NCI-H2171 treated with DMSO at 0.1 percent for 48 hours (cell line): ENCODE results near the gene EPM2AIP1.
"Not testable (repeated sequence)": the region's sequence is repeated elsewhere in the genome, so short reads cannot be mapped to it uniquely, and the experiment has no call there.

Experiments used
- DNase-seq: peaks from one replicate; lab custom pipeline; 2025; lab: John Stamatoyannopoulos, UW

The EPM2AIP1 gene

DNA sequence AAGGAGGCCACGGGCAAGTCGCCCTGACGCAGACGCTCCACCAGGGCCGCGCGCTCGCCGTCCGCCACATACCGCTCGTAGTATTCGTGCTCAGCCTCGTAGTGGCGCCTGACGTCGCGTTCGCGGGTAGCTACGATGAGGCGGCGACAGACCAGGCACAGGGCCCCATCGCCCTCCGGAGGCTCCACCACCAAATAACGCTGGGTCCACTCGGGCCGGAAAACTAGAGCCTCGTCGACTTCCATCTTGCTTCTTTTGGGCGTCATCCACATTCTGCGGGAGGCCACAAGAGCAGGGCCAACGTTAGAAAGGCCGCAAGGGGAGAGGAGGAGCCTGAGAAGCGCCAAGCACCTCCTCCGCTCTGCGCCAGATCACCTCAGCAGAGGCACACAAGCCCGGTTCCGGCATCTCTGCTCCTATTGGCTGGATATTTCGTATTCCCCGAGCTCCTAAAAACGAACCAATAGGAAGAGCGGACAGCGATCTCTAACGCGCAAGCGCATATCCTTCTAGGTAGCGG lies at the start of gene EPM2AIP1:
Gene EPM2AIP1 (minus strand): TSS at position 326 of the 520 bp plus-strand sequence. CDS start 54 bp downstream, at position 272.
- no peak for DNase-seq

DNA sequence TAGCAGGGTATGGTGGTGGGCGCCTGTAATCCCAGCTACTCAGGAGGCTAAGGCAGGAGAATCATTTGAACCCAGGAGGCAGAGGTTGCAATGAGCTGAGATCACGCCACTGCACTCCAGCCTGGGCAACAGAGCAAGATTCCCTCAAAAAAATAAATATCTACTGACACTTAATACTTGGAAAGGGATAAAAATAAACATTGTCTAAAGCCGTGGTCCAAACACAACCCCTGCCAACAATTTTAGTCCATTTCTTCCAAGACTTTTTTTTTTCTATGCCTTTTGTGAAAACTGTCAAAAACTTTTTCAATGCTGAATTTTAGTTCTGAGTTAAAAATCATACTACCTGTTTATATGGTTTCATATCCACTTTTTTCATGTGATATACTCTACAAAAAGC lies 49.8 kb upstream of the EPM2AIP1 start:
- DNase-seq = not testable (repeated sequence)

- DNase-seq = no peak
Measured at GRCh38 chr3:37041546-37042195, 48.7 kb upstream of the EPM2AIP1 start.

- DNase-seq = no peak
Measured at GRCh38 chr3:37040231-37040630, 47.3 kb upstream of the EPM2AIP1 start.

DNA sequence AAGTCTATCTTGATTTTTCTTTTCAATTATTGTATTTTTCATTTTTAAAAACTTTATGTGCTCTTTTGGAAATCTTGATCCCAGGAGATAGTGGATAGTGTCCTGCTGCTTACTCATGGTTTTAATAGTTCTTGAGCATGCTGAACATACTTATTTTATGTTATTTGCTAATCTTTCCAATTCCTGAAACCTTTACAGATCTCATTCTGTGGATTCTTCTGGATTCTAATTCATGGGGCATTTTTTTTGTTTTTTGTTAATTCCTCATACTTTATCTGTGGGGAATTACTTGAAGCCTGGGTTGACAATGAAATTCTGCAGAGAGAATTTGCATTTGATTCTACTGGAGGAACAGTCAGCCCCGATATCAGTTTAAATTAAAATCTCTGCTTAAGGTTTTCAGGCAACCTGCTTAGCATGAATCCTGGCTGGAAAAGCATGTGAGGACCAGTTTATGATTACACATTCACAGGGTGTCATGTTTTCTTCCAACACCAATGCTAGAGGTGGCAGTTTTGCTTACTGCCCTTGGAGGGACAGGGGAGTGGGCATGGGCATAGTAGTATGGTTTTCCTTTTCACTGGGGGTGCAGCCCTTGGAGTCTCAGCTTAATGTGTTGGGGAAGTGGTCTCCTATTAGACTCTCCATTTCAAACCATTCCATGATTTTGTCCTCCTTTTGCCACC lies 46.4 kb upstream of the EPM2AIP1 start:
- DNase-seq = no peak

- no peak for DNase-seq
Measured at GRCh38 chr3:37037352-37037751, 44.4 kb upstream of the EPM2AIP1 start.

- no peak for DNase-seq
Measured at GRCh38 chr3:37032961-37033360, 40.0 kb upstream of the EPM2AIP1 start.

DNA sequence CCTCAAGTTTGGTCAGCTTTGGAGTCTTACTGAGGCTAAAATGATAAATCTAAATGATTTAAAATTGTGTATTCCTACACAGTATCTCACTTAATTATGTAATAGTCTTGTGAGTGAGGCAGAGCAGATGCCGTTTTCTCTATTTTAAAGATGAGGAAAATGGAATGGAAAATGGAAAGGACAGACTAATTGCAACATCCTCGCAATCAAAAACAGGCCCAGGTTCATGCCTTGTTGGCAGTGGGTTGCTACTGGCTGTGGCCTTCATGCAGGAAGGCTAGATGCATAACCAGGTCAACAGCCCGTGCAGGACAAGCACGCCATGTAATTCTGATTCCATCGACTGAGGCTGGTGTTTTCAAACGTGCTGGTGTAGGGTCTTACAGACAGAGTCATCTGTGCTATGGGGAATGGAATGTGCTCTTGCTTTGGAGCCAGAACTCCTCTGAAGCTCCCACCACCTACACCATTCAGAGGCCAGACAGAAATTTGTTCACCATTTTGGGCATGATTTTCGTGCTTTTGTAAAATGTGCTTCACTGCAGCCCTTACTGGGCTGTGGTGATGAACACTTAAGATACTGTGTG lies 38.3 kb upstream of the EPM2AIP1 start:
- no peak for DNase-seq

DNA sequence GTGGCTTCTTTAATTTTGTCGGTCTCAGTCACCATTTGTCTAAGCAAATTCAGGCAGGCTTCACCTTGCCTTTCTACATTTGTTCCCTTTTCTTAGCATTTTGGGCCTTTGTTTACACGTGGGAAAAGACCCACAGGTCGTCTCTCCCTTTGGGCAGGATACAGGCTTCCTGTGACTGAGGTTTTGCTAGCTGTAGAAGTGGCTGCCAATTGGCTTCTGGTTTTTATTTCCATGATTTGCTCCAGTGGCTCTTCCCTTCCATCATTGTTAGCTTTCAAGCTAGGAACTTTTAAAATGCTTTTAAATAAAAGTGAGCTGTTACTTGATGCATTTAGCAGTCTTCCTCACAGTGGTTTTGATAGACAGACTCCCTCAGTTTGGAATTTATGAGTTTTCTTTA lies 37.7 kb upstream of the EPM2AIP1 start:
- no peak for DNase-seq

- no peak for DNase-seq
Measured at GRCh38 chr3:37029516-37030163, 36.7 kb upstream of the EPM2AIP1 start.

- no peak for DNase-seq
Measured at GRCh38 chr3:37029111-37029510, 36.2 kb upstream of the EPM2AIP1 start.

DNA sequence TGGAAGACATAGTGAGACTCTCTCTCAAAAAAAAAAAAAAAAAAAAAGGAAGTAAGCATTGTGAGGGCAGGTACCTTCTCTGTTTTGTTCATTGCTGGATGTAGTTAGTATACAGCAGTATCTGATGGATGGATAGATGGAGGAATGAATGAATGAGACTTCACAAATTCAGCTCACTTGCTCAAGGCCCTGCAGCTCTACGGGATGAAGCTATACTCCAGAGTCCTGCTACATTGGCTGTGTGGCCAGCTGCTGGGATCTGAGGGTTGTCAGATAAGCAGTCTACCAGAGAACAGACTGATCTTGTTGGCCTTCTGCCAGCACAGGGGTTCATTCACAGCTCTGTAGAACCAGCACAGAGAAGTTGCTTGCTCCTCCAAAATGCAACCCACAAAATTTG lies 35.4 kb upstream of the EPM2AIP1 start:
- DNase-seq = peak; percentile 9

DNA sequence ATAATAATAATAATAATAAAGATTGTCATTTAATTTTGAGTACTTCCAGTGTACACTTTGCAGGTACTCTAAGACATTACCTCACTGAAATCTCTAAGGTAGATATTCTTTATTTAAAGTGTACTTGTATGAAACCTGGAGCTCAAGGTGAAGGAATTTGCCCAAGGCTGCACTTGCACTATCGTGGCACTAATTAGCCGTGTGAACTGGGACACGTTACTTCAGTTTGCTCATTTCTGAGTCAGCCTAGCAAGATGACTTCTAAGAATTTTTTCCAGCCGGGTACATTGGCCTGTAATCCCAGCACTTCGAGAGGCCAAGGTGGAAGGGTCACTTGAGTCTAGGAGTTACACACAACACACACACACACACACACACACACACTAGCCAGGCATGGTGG lies 33.9 kb upstream of the EPM2AIP1 start:
- no peak for DNase-seq

DNA sequence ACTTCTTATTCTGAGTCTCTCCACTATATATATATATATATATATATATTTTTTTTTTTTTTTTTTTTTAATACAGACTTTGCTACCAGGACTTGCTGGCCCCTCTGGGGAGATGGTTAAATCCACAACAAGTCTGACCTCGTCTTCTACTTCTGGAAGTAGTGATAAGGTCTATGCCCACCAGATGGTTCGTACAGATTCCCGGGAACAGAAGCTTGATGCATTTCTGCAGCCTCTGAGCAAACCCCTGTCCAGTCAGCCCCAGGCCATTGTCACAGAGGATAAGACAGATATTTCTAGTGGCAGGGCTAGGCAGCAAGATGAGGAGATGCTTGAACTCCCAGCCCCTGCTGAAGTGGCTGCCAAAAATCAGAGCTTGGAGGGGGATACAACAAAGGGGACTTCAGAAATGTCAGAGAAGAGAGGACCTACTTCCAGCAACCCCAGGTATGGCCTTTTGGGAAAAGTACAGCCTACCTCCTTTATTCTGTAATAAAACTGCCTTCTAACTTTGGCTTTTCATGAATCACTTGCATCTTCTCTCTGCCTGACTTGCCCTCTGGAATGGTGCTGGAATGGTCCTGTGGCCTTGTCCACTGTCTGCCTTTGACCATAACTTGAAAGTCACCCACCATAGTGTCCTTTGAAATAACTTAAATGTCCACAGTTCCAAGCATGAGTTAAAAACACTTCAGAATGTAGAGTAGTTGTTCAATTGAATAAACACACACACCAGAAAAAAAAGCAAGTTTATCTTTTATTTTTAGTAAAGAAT lies 32.8 kb upstream of the EPM2AIP1 start:
- no peak for DNase-seq

DNA sequence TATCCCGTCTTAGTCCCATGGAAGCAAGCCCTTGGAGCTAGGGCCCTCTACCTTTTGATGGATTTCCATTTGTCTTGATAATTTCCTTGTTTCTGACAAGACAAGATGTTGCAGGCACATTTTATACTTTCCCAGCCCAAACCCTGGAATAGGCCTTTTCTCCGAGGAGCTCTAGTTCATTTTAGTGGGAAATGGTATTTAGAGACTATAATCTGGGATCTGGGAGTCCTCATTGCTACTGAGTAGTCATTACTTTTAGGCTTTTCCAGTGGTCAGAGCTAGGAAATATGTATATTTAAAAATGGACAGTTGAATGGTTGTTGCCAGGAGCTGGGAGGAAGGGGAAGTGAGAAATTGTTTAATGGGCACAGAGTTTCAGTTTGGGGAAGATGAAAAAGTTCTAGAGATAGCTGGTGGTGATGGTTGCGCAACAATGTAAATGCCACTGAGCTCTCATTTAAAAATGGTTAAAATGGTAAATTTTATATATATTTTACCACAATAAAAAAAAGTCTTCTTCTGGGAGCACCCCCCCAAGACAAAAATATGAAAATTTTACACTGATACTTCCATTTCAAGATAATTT lies 32.0 kb upstream of the EPM2AIP1 start:
- DNase-seq = no peak

DNA sequence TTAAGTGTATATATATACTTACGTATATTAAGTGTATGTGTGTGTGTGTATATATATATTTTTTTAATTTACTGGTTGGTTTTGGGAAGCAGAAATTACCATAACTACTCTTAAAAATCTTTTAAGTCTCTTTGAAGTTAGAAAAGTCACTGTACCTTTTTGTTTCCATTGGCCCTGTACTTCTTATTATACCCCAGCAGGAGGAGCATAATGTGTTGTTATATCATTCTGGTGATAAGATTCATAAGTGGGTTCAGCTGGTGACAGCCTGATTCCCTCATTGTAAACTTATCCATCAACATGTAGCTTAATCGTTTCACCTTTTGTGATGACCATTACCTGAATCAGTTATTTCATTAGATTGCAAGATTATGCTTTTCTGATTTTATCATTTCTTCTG lies 31.2 kb upstream of the EPM2AIP1 start:
- no peak for DNase-seq

- no peak for DNase-seq
Measured at GRCh38 chr3:37017683-37018082, 24.8 kb upstream of the EPM2AIP1 start.

DNA sequence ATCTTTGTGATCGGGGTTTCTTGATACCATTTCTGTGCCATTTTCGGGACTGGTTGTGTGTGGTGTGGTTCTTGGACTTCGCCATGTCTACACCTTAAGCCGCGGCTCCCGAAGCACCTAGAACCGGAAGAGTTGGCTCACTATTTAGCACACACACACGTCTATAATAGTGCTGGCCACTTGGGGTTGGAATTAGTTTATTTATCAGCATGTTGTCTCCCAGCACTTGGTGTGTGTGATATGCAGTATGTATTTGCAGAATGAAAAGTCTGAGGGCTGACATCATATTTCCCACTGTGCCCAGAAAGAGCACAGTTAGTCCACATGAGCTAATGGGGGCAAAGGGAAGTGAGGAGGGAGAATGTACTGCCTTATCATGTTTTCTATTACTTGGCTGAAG lies 24.0 kb upstream of the EPM2AIP1 start:
- no peak for DNase-seq

GRCh38 chr3:37015642-37016041 lies 22.7 kb upstream of the EPM2AIP1 start:
- DNase-seq = no peak

DNA sequence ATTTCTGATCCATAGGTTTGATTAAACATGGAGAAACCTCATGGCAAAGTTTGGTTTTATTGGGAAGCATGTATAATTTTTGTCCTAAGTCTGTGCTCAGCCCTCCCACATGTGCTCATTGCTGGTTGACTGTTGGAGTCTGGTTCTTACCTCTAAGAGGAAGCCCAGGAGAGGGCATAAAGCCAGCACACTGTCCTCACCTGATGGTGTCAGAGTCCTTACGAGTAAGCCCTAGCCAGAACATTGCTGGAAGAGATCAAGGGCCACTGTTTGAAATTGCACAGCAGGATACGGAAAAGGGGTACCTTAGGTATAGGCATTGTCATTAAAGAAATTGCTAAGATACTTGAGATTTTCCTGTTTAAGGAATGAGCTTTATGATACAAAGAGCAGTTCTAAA lies 21.7 kb upstream of the EPM2AIP1 start:
- DNase-seq = no peak
